A673 (cell line): Measurements from ENCODE around the gene ASMTL. TPM values are rescaled to one million over a fixed set of nuclear protein-coding genes. Genes with fewer than 3 reads are reported as not detected.

Source experiments
- BruUV-seq: library from RNA; stranded (reverse); fragments of 400-500 nt; replicated peaks from 2 replicates; lab custom pipeline; 2021; lab: Mats Ljungman, UMichigan
- CTCF ChIA-PET: fragments of 300-600 bp; sonication (Branson Sonifier 250); formaldehyde crosslinking; loops from one replicate; lab custom pipeline; 2022; ENCODE audit warnings: antibody characterized with exemption; lab: Charles Lee
- POLR2A ChIA-PET: fragments of 300-600 bp; sonication (Branson Sonifier 250); formaldehyde crosslinking; loops from one replicate; lab custom pipeline; 2022; ENCODE audit warnings: antibody characterized with exemption; ENCODE audit not compliant: low non-redundant PET; lab: Charles Lee
- DNase-seq: peaks from one replicate; pipeline ENCODE4 v3.0.0-alpha.2; 2015; ENCODE audit warnings: low spot score
- H3K27ac ChIP-seq: fragments of 200-600 bp; sonication (generic); 2 replicates; pipeline ENCODE4 v1.5.1; 2016; ENCODE audit warnings: mixed run types, low read depth, mild to moderate bottlenecking, mixed read lengths, antibody characterized with exemption, low read length; ENCODE audit not compliant: poor library complexity, severe bottlenecking
- H3K27me3 ChIP-seq: fragments of 200-600 bp; sonication (generic); replicated peaks from 2 replicates; pipeline ENCODE4 v1.6.1; 2017; ENCODE audit warnings: mixed run types, low read depth, mild to moderate bottlenecking, mixed read lengths, antibody characterized with exemption, low read length; ENCODE audit not compliant: insufficient read depth, poor library complexity
- H3K36me3 ChIP-seq: fragments of 200-600 bp; sonication (generic); 2 replicates; pipeline ENCODE4 v1.6.1; 2016; ENCODE audit warnings: mixed run types, mild to moderate bottlenecking, mixed read lengths, antibody characterized with exemption, low read length; ENCODE audit not compliant: insufficient read depth, poor library complexity, severe bottlenecking
- H3K4me1 ChIP-seq: fragments of 200-600 bp; sonication (generic); 2 replicates; pipeline ENCODE4 v1.6.1; 2017; ENCODE audit warnings: mixed run types, mild to moderate bottlenecking, mixed read lengths, antibody characterized with exemption, low read length; ENCODE audit not compliant: insufficient read depth, poor library complexity, severe bottlenecking
- H3K4me3 ChIP-seq: fragments of 200-600 bp; sonication (generic); 2 replicates; pipeline ENCODE4 v1.5.1; 2016; ENCODE audit warnings: low read depth, mixed run types, mild to moderate bottlenecking, mixed read lengths, low read length; ENCODE audit not compliant: poor library complexity, severe bottlenecking
- H3K9me3 ChIP-seq: fragments of 200-600 bp; sonication (generic); 2 replicates; pipeline ENCODE4 v1.6.1; 2016; ENCODE audit warnings: mixed run types, low read depth, mild to moderate bottlenecking, mixed read lengths, antibody characterized with exemption, low read length; ENCODE audit not compliant: poor library complexity, severe bottlenecking
- CTCF ChIP-seq: fragments of 300-800, 200-600 bp; sonication (generic); conservative IDR thresholded peaks from 2 replicates; pipeline ENCODE4 v1.5.1; 2017; ENCODE audit warnings: low read depth, mild to moderate bottlenecking, antibody characterized with exemption, low read length, moderate library complexity, mixed read lengths
- EZH2 ChIP-seq: fragments of 200-600 bp; sonication (generic); IDR thresholded peaks from 2 replicates; pipeline ENCODE4 v1.6.1; 2017; ENCODE audit warnings: borderline replicate concordance, low read depth, mild to moderate bottlenecking, mixed read lengths, antibody characterized with exemption, low read length; ENCODE audit not compliant: poor library complexity, severe bottlenecking
- intact Hi-C: fragments of 100-400 bp; cut with micrococcal nuclease; formaldehyde crosslinking; loops from one replicate; pipeline ENCODE4 v1.10.0; 2022; ENCODE audit not compliant: unreplicated experiment
- total RNA-seq: library from RNA; stranded (reverse); gene quantifications from 2 replicates; pipeline ENCODE4 v1.2.3, GENCODE V29; 2021

ASMTL gene
- total RNA-seq, 1 experiment from 2014 or later, result 24.9 TPM

DNA sequence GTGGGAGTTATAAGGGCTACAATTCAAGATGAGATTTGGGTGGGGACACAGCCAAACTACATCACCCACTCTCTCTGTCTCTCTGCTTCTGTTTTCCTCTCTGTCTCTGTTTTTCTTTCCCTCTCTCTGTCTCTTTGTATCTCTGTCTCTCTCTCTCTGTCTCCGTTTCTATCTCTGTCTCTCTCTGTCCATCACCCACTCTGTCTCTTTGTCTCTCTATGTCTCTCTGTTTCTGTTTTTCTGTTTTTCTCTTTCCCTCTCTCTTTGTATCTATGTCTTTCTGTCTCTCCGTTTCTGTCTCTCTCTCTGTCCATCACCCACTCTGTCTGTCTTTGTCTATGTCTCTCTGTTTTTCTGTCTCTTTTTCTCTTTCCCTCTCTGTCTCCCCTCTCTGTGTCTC is 90.8 kb downstream of the ASMTL start:
- Histone ChIP-seq H3K36me3 (no peaks in the 10 kb centered on the region), H3K27ac (no peak overlapping the region), H3K27me3 (no peaks in the 10 kb centered on the region), H3K4me1 (no peaks in the 10 kb centered on the region), H3K9me3 (no peaks in the 10 kb centered on the region), H3K4me3 (no peak overlapping the region)
- intact Hi-C loops, result no loop called here
- POLR2A ChIA-PET, result no interaction called here
- BruUV-seq, result TSS peak; percentile 40
- TF ChIP-seq EZH2 (no peak), CTCF (no peak)
- CTCF ChIA-PET, result no interaction called here
- no peak for DNase-seq

GRCh38 chrX:1361275-1361674 is 91.4 kb downstream of the ASMTL start:
- Histone ChIP-seq H3K9me3 (no peaks in the 10 kb centered on the region), H3K27ac (no peak overlapping the region), H3K27me3 (no peaks in the 10 kb centered on the region), H3K36me3 (no peaks in the 10 kb centered on the region), H3K4me3 (no peak overlapping the region), H3K4me1 (no peaks in the 10 kb centered on the region)
- POLR2A ChIA-PET, result no interaction called here
- BruUV-seq, result no TSS peak
- DNase-seq, result no peak
- TF ChIP-seq CTCF (no peak), EZH2 (no peak)
- intact Hi-C loops, result no loop called here
- CTCF ChIA-PET, result no interaction called here

DNA sequence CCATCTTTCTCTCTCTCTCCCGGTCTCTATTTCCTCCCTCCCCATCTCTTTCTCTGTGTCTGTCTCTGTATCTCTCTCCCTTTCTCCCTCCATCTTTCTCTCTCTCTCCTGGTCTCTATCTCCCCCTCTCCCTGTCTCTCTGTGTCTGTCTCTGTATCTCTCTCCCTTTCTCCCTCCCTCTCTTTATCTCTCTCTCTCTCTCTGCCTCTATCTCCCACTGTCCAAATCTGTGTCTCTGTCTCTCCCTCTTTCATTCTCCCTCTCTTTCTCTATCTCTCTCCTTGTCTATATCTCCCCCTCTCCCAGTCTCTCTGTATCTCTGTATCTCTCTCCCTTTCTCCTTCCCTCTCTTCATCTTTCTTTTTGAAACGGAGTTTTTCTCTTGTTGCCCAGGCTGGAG is 92.5 kb downstream of the ASMTL start:
- Histone ChIP-seq H3K4me3 (no peak overlapping the region), H3K27me3 (no peaks in the 10 kb centered on the region), H3K36me3 (no peaks in the 10 kb centered on the region), H3K27ac (no peak overlapping the region), H3K9me3 (no peaks in the 10 kb centered on the region), H3K4me1 (no peaks in the 10 kb centered on the region)
- no peak for TF ChIP-seq CTCF
- no peak for DNase-seq
- ChIA-PET POLR2A (no interaction called here), CTCF (no interaction called here)
- BruUV-seq, result no TSS peak
- intact Hi-C loops, result no loop called here
